GM19035 (cell line): ENCODE results near the gene TCP11X1.
"Not testable (repeated sequence)": the region's sequence is repeated elsewhere in the genome, so short reads cannot be mapped to it uniquely, and the experiment has no call there.

Source experiments
- ATAC-seq: cut with Tn5 transposase; IDR thresholded peaks from one replicate; pipeline ENCODE4 v1.9.1; 2021; ENCODE audit not compliant: unreplicated experiment

The TCP11X1 gene

DNA sequence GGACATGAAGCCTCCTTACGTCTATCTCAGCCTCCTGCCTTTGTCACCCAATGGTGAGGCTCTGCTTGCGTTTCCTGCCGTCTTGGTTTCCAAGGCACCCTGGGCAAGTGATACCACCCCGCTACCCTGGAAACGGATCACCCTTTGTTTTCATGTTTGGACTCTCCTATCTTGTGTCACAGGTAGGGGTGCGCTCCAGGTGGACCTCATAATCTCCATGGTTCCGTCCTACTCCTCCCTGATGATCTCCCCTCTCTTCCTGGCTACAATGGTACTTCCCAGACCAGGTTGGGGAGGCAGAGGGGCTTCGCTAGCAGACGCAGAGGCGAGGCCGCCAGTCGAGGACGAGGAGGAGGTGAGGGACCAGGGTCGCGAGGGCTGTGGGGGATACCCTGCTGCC, at the start of gene TCP11X1:
TSS of gene TCP11X1 (plus strand) at position 316 of the 400 bp plus-strand sequence.
- ATAC-seq, result not testable (repeated sequence)

DNA sequence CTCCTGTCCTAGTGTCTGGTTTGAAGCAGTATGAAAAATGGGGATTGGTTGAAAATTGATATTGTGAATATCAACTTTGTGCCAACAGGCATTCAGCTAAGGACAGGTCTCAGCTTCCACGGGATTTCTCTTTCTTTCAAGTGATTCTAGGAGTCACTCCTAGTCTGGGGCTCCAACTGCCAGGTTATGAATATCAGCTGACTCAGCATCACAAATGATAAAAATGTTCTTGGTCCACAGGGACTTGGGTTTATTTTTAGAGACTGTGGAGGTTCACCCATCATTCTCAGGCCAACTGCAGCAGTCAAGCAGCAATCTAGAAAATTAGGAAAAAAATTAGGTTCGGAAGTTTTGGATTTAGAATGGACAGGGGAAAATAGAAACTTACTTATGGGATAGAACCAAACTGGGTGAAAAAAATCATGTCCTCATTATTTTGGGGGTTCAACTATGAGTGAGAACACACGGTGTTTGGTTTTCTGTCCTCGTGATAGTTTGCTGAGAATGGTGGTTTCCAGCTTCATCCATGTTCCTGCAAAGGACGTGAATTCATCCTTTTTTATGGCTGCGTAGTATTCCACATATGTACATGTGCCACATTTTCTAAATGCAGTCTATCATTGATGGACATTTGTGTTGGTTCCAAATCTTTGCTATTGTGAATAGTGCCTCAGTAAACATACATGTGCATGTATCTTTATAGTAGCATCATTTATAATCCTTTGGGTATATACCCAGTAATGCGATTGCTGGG, 29.0 kb upstream of the TCP11X1 start:
- ATAC-seq, result no peak

DNA sequence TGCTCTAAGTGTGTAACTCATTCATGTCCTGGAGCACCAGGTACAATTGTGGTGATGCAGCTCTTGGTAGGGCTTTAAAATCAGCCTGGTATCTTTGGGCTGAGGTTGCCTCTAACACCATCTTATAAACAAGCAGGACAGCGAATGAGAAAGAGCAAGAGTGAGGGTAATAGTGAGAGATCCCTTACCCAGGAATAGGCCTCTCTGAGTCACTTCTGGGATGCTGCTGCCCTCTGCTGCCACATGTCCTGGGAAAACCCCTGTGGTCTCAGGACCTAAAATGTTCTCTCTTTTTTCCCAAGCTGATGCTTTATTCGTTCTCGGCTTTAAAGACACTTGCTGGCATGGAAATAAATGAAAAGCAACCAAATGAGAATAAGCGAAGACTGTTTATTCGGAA, 7.2 kb upstream of the TCP11X1 start:
- not testable (repeated sequence) for ATAC-seq

- not testable (repeated sequence) for ATAC-seq
Observed at GRCh38 chrX:102216497-102216896, 1.4 kb downstream of the TCP11X1 start.

- ATAC-seq, result not testable (repeated sequence)
Observed at GRCh38 chrX:102235678-102236077, 20.6 kb downstream of the TCP11X1 start.

DNA sequence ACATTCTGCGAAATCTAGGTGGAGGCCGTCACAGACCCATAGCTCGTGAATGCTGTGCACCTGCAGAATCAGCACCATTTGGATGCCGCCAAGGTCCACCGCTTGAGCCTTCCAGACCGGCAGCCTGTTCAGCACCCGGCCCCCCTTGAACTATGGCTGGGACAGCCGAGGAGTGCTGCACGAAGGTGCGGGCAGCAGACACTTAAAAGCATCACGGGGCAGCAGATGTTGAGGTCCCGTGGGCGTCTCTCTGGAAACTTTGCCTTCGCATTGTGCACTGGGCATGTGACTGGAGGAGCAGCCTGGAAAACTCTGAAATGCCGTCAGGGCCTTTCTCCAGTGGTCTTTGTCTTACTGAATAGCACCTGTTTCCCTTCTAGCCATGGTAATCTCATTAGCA, 25.2 kb downstream of the TCP11X1 start:
- not testable (repeated sequence) for ATAC-seq

GRCh38 chrX:102246893-102247292, 31.8 kb downstream of the TCP11X1 start, which contains the start of gene NXF2:
TSS of gene NXF2 (plus strand) at chrX:102247167. CDS start at chrX:102307079, 59,912 bp downstream.
- ATAC-seq, result not testable (repeated sequence)

- ATAC-seq, result not testable (repeated sequence)
Observed at GRCh38 chrX:102272231-102272630, 57.1 kb downstream of the TCP11X1 start.
